Sciatic nerve (tissue), 2 donors: ENCODE measurements around the gene TDRD3. TPM values are rescaled to one million over a fixed set of nuclear protein-coding genes. Genes with fewer than 3 reads are reported as not detected.

Experiments used
- ATAC-seq: fragments of 200-7000 bp; cut with Tn5 transposase; one replicate; pipeline ENCODE4 v1.9.1; 2020; ENCODE audit warnings: mild to moderate bottlenecking, moderate library complexity
- DNase-seq: peaks from one replicate; pipeline ENCODE4 v3.0.0-alpha.2; 2020; ENCODE audit warnings: low spot score
- intact Hi-C: fragments of 100-400 bp; cut with DNase I; formaldehyde crosslinking; loops from one replicate; pipeline ENCODE4 v1.14.2; 2022
- total RNA-seq: library from RNA; stranded (reverse); fragmentation: NEBNext Ultra II Directional; extraction: Animal tissue kit (Norgen Biotek cat#: 25700); gene quantifications from one replicate; pipeline ENCODE4 v1.2.1, GENCODE V29; 2021
- donor health status: DM: no; HTN: no; CAD: no.
- donor health status: DM: no; HTN: no; CAD: no.

Gene TDRD3
- total RNA-seq, 1 donor from 2014 or later: 55.7 TPM

DNA sequence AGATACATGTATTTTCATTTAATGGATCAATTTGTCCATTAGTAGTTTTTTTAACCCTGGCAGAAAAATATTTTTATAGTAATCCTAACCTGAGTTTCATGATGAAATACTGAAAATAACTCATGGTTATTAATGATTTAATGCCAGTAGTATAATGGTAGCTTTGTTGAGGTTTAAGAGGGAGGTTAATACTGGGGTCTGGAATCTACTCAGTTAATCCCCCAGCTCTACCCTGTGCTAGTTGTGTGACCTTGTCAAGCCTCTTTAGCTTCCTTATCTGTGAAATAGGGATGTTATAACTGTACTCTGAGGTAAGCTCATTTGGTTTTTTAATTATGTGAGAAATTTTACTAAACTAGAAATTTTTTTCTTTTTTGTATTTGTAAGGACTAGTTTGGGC lies 122.5 kb downstream of the TDRD3 start:
- ATAC-seq (no peak), DNase-seq (no peak)
- intact Hi-C loops: no loop called here

DNA sequence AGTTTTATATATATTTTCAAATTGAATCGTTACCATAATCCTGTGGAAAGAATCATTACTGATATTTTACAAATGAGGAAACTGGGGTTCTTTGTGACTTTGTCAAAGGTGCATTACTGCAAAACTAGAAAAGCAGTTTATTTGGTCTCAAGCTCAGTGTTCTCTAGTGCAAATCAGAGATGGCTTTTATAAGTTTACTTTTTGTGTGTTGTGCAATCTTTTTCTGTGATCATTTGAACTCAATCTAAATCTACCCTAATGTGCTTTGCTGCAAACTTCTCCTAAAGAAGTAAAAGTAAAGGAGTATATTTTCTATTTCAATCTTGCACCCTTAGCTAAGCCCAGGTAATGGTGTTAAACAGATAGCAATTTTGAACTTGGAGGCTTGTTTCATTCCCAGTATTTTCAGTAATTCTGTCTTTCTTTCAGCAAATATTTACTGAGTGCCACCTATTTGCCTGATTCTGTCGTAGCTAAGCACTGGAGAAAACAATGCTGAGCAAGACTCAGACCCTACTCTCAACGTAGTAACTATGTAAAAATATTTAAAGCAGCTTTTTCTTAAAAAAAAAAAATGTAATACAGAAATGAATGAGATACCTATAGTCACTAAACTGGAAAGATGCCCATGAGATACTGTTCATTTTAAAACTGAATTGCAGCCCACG lies 124.0 kb downstream of the TDRD3 start:
- intact Hi-C loops: no loop called here

DNA sequence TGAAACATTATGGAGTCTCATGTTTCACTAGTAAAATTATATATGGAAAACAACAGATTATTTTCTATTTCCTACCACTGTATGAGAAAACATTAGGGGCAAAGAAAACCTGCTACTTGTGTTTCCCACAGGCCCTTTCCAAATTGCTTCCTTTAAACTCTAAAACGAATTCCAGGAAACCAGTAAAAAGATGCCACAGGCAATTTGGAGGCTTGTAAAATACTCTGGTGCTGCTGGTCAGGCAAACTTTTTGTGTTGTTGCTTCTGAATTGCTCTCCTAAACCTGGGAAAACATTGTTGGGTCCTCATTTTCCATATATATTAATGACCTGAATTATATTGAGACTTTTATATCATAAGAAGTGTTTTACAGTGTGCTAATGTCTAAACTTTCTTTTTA lies 141.5 kb downstream of the TDRD3 start:
- intact Hi-C loops: no loop called here
- DNase-seq (no peak), ATAC-seq (no peak)

More for the DNA sequence above, 124.0 kb downstream of the TDRD3 start:
- no peak for DNase-seq
- no peak for ATAC-seq

- no peak for ATAC-seq
- intact Hi-C loops: no loop called here
- no peak for DNase-seq
Measured at GRCh38 chr13:60540276-60540675, 143.3 kb downstream of the TDRD3 start.

DNA sequence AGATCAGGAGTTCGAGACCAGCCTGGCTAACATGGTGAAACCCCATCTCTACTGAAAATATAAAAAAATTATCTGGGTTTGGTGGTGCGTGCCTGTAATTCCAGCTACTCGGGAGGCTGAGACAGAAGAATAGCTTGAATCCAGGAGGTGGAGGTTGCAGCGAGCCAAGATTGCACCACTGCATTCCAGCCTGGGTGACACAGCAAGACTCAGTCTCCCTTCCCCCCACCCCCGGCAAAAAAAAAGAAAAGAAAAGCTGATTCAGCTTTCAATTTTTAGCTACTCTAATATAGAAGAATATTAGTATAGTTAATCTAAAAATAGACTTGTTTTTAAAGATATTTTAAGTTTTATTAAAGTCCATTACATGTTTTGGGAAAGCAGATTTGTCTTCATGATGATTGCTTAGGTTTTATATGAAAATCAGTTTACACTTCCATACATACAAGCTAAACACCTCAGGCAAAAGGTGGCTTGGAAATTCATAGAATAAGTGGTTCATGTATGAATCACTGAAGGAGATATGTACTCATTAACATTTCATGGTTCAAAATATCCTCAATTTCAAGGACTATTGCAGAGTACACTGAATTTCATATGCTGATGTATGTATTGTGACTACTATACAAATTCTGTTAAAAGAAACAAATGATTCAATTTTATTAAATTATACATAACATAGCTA lies 165.2 kb downstream of the TDRD3 start:
- no peak for DNase-seq
- intact Hi-C loops: no loop called here
- no peak for ATAC-seq

DNA sequence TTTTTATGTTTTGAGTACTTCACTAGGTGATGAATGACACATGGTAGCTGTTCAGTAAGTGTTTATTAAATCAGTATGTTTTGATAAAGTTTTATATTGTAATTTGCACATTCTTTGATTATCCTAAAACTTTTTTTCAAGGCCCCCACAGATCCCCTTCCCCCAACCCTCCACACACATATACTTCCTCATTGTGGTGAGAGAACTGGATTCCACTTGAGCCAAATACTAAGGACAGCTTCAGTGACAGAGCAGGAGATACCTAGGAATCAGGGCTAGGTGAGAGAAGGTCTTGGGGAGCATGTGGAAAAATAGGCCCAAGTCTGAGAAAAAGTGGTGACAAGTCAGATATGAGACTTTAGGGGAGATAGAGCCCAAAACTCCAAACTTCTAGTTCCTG lies 174.6 kb downstream of the TDRD3 start:
- intact Hi-C loops: no loop called here
- ATAC-seq (no peak), DNase-seq (no peak)

GRCh38 chr13:60572003-60572798 lies 175.2 kb downstream of the TDRD3 start:
- DNase-seq: no peak
- no peak for ATAC-seq
- intact Hi-C loops: no loop called here

- DNase-seq (no peak), ATAC-seq (no peak)
Measured at GRCh38 chr13:60572855-60573254, 175.8 kb downstream of the TDRD3 start.

GRCh38 chr13:60574735-60575134 lies 177.7 kb downstream of the TDRD3 start:
- intact Hi-C loops: no loop called here

More at GRCh38 chr13:60572855-60573254, 175.8 kb downstream of the TDRD3 start:
- intact Hi-C loops: no loop called here

GRCh38 chr13:60575142-60575541 lies 178.1 kb downstream of the TDRD3 start:
- DNase-seq (no peak), ATAC-seq (no peak)
- intact Hi-C loops: no loop called here

More at GRCh38 chr13:60574735-60575134, 177.7 kb downstream of the TDRD3 start:
- DNase-seq (no peak), ATAC-seq (no peak)

- intact Hi-C loops: no loop called here
- DNase-seq (no peak), ATAC-seq (no peak)
Measured at GRCh38 chr13:60577761-60578160, 180.7 kb downstream of the TDRD3 start.

DNA sequence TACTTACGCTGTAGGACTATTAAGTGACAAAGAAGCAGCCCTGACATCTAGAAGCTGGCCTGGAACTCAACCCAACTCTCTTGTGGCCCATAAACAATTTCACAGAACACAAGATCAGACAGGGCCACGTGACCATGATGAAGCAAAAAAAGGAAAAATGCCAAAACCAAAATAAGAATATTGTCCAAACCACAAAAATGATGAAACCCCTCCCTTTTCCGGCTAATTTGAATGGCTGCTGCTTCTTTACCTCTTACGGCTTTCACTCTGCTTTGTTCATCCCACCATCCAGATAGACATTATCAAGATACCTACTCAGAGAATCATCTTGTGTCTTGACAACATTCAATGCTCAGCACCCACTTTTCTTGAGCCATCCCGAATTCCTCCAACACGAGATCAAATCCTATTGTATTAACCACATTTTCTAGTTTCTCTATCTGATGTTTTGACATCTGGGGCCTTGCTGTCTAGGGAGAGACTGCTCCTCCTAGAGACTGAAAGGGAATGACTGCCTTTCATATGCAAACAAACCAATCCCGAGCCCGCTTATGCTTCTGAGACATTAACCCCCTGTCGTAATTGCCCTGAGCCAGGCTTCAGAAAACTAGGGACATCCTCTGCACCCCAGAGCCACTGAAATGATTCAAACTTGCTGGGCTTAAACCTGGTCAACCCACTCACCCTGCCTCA lies 186.3 kb downstream of the TDRD3 start:
- ATAC-seq (peak; percentile 88), DNase-seq (no peak)
- intact Hi-C loops: no loop called here

DNA sequence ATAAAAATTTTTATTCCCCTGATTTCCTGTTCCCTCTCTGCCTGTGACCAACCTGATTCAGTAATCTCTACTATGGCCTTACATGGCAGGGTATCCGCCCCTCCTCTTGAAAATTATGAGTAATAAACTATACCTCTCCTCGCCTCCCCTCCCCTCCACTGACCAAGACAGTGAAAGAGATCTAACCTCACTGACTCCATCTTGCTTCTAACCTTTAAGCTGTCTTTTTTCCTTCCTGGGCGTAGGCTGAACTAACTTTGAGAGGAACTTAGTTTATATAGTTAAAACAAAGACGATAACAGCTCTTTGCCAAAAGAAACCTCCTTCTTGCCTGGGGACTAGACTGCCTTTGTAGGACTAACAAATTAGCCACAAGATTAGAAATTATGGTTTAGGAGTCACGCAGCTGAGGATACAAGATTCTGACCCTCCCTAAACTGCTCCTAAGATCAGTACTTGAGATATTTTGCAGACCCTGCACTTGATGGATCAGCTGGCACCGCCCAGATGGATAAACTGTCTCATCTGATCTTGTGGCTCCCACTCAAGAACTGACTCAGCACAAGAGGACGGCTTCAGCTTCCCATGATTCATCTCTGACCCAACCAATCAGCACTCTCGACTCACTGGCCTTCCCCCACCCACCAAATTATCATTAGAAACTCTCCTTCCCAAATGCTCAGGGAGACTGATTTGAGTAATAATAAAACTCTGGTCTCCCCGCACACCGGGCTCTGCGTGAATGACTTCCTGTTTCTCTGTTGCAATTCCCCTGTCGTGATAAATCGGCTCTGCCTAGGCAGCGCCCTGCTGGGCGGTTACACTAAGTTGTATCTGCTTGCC lies 187.1 kb downstream of the TDRD3 start:
- intact Hi-C loops: no loop called here
- peak; percentile 90 for ATAC-seq
- DNase-seq: peak; percentile 69

DNA sequence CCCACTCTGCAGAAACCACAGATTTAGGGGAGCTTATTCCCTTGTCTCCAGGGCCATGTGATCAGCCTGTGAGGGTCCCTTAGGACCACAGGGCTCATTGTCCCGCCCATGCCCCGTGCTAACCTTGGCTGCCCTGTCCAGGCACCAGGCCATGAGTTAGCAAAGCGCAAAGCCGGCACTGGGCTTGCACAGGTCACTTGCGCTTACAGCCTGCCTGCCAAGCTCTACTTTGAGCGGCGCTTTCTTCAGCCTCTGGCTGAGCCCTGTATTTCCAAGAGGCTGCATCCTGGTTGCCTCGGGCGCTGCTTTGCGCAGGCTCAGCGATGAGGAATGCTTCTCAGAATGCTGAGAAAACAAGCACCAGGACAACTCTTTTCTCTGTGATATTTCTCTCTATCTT lies 188.0 kb downstream of the TDRD3 start:
- DNase-seq (peak; percentile 72), ATAC-seq (peak; percentile 88)
- intact Hi-C loops: no loop called here

DNA sequence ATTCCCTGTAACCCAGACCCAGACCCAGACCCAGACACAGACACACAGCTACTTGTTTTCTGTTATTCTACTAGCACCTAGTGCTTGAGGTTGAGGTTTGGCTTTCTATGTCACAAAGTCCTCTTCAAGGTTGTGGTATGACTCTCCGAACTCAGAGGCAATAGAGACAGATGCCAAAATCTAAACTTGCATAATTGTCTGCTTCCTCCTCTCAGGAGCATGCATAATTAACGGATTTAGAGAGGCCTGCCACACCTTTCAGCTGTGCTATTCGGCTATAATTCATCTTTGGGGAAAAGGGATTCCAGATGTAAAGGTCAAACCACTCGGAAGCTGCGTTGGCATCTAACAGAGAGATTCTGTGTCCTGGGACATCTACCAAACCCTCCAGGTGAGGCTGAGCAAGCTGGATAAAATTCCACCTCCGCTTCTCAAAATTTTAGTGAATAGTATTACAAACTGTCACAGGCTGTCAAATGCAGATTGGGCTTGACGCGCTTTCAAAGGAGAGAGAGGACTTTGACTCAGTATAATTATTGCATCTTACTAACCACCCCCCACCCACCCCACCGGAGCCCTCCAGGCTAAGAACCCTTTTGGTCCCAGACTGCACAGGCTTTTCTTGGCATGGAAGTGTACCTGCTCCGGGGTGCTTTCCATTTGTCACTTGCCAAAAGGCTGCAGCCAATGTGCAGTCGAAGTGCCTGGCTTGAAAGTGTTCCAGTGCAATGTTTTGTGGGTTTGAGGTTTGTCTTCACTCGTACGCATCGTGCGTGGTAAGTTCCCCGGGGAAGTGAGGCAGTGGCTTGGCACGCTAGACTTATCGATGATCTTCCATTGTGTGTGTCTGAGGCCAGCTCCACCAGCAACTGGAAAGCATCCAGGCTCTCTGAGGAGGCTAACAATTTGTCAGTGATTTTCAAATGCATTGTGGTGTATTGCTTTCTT lies 194.1 kb downstream of the TDRD3 start:
- peak; percentile 17 for ATAC-seq

GRCh38 chr13:60603049-60603448 lies 206.0 kb downstream of the TDRD3 start:
- ATAC-seq: no peak
- intact Hi-C loops: no loop called here
- DNase-seq: no peak

More for the DNA sequence above, 194.1 kb downstream of the TDRD3 start:
- DNase-seq: no peak
- intact Hi-C loops: no loop called here

- intact Hi-C loops: no loop called here
- DNase-seq (no peak), ATAC-seq (no peak)
Measured at GRCh38 chr13:60604058-60604457, 207.0 kb downstream of the TDRD3 start.
